Cardiac septum (tissue), 1 donor: ENCODE results near the gene VDAC2. TPM values are rescaled to one million over a fixed set of nuclear protein-coding genes. Genes with fewer than 3 reads are reported as not detected.

Source experiments
- DNase-seq: peaks from one replicate; pipeline ENCODE4 v3.0.0-alpha.2; 2020; ENCODE audit warnings: low spot score
- intact Hi-C: fragments of 100-400 bp; cut with DNase I; formaldehyde crosslinking; loops from one replicate; pipeline ENCODE4 v1.14.0; 2022
- total RNA-seq: library from RNA; stranded (reverse); fragmentation: NEBNext Ultra II Directional; extraction: Animal tissue kit (Norgen Biotek cat#: 25700); gene quantifications from one replicate; pipeline ENCODE4 v1.2.1, GENCODE V29; 2021
- donor health status: DM: no; HTN: no; CAD: no.

VDAC2 gene
- total RNA-seq, 1 donor from 2014 or later: 388 TPM

DNA sequence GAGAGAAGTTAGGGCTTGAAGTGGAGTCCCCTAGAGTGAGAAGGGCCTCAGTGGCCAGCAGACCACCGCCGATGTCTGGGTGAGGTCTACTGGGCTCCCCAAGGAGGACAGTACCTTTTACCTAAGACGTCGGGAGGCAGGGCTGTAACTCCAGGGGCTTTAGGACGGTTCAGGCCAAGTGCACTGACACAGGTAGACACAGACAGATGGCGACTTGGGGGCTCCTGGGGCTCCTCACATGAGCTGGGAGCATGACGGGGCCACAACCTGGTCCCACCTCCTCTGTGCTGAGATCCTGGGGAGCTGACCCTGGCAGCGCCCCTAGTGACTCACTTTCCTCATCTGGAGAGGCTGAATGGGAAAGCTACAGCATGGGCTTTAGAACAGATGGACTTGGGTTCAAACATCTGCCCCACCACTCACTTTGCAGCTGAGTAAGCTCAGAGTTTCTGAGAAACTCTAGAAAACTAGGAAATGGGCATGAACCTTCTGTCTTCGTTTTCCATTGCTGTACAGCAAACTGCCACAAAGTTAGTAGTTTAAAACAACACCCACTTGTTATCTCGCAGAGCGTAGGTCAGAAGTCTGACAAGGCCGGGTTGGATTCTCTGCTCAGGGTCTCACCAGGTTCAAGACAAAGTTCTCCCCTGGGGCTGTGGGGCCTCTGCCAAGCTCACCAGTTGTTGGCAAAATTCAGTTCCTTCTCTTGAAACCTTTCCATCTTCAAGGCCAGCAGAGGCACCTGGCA is 29.9 kb downstream of the VDAC2 start:
- no peak for DNase-seq
- intact Hi-C loops: no loop called here

DNA sequence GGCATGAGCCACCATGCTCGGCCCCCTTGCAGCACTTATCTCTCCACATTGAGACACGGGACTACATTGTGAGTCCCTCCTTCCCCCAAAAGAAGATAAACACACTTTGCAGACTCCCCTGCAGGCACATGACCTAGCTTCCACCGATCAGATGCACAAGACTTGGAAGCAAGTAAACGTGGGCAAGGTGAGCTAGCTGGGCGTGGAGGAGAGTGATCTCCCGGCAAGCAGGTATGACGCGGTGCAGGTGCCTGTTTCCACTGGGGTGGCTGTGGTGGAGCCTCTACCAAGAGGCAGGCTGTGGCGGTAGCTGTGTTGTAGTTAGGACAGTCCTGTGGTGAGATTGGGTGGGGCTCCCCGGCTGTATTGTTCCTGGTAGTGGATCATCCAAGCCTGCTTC is 32.8 kb downstream of the VDAC2 start:
- intact Hi-C loops: no loop called here
- no peak for DNase-seq

DNA sequence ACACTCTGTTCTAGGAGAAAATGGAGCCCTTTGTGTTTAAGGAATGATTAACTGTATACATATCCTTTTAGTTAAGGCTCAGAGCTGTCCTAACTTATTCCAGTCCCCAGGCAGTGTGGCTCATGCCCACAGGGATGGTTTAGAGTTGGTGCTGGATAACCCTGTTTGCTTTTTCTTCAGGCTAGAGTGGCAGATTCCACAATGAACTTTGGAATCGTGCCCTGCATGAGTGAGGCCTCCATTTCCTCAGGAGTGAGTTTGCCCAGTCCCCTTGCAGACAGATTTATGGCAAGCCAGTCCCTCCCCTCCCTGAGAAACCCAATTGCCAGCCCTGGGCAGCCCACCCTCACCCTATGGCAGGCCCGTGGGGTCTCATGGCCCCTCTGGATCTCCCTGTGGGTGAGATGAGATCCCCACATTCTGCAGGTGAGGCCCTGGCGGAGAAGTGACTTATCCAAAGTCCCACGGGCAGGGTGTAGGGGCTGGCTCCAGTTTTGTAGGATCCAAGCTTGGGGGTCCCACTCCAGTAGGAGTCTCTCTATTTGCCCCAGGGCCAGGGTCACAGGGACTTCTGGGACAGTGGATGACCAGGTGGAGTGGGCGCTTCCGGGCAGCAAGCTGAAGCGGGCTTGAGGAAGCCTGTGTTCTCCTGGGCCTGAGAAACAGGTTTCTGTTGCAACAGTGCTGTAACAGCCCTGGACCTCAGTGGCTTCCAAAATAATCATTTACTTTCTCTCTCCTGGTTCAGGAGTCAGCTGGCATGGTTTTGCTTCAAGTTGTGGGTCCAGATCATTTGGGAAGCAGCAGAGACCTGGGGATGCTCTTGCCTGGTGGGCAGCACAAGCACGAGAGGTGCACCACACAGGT is 34.1 kb downstream of the VDAC2 start:
- DNase-seq: no peak
- intact Hi-C loops: no loop called here

DNA sequence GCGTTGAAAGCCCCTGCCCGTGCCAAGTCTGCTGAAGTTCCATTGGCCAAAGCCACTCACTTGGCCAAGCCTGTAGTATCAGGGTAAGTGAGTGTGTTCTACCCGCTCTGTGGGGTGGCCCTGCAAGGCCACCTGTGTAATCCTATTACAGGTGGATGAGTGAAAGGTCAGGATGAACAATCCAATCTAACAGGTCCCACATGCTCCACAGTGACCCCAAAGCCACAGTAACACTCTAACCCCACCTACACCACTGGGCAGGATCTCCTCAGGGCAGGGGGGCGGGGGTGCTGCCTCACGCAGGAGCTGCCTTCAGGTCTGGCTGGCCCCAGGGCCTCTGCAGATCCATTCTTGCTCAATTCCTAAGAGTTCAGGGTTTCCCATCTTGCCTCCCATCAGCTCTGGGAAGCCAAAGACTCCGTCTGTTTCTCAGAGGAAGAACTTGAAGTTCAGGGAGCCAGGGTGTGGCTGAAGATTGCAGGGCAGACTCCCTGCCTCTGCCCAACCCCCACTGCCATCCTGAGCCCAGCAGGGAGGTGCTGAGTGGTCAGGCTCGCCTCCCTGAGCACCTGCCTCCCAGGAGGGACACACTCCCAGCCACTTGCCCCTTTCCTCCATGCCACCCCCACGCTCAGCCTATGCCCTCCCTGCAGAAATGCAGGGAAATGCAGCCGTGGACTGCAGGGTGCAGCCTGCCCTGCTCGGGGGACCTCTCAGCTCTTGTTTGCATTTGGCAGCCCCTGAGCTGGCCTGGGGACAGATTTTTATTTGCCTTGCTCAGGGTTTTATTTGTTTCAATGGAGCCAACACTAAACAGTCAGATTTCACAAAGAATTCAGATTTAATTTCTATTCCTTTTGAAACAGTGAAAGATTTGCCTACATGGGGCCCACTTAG is 35.0 kb downstream of the VDAC2 start:
- intact Hi-C loops: no loop called here
- no peak for DNase-seq

DNA sequence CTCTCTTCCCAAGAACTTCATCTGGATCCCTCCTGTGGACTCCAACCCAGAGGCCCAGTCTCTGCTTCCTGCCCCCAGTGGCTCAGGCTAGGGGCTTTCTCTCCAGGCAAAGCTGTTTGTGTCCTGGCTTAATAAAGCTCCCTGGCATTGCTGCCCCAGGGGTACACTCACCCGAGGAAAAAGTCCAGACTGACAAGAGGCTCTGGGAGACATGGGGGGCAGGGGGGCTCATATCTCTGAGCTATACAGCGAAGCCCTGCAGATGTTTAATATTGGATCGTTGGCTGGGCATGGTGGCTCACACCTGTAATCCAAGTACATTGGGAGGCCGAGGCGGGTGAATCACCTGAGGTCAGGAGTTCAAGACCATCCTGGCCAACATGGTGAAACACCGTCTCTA is 35.9 kb downstream of the VDAC2 start:
- intact Hi-C loops: no loop called here
- no peak for DNase-seq

DNA sequence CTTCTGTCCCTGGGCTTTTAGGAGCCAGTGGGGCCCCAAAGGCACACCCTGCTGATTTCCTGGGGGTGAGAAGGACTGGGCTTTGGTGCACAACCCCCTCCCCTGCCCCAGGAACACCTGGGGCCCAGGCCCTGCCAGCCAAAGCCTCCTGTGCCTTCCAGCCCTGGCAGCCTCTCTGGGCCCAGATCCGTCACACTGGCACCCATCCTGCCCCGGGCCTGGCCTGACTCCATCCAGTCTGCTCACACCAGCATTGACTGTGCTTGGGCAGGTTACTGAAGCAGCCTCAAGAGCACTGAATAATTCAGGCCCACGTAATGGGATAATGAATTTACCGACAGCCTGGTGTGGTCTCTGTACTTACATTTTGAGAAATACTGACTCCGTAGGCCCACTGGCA is 37.2 kb downstream of the VDAC2 start:
- intact Hi-C loops: no loop called here

DNA sequence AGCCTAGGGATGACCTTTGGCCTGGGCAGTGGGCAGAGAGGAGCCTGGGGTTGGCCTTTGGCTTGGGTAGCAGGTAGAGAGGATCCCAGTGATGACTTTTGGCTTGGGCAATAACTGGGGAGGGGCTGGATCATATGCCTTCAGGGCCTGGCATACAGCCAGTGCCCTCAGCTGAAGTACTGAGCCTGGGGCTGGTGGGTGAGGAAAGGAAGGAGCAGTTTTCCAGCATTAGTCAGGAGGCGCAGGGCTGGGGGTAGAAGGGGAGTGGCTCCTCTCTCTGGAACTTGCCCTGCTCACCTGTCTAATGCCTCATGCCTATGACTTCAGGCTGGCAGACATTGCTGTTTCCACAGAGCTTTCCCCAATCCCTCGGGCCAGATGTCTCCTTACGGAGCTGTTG is 40.3 kb downstream of the VDAC2 start:
- peak; percentile 66 for DNase-seq
- intact Hi-C loops: no loop called here

More for the DNA sequence above, 37.2 kb downstream of the VDAC2 start:
- peak; percentile 39 for DNase-seq

DNA sequence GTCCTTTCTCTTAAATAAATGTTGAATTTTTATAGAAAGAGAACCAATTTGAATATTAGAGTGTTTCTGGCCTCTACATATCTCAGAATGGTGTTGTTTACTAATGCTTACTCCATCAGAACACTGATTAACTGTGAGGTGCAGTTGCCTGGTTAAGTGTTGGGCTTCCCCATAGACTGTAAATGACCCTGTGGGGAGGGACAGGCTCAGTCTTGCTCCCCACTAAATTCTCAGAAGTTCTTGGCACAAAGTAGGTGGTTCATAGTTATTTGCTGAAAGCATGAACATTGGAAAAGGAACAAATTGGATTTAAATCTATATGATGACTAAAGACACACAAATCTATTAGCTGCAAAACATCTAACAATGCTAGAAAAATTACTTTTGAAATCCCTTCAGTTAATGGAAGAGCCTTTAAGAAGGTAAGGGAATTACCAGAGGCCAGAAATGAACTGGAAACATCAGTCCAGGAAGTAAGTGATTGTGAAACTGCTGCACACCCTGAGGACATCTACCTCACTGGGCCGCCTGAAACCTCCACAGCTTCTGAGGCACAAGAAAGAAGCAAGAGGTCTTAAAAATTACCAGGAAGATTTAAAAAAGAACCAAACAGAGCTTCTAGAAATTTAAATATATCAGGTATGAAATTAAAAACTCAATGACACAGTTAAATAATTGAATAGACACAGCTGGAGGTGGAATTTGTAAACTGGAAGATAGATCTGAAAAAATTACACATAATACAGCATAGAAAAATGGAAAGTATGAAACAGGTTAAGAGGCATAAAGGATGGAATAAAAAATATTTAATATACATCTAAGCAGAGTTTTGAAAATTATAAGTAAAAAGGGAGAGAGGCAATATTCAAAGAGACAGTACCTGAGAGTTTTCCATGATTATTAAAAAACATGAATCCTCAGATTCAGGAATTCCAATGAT is 43.0 kb downstream of the VDAC2 start:
- no peak for DNase-seq
- intact Hi-C loops: no loop called here

DNA sequence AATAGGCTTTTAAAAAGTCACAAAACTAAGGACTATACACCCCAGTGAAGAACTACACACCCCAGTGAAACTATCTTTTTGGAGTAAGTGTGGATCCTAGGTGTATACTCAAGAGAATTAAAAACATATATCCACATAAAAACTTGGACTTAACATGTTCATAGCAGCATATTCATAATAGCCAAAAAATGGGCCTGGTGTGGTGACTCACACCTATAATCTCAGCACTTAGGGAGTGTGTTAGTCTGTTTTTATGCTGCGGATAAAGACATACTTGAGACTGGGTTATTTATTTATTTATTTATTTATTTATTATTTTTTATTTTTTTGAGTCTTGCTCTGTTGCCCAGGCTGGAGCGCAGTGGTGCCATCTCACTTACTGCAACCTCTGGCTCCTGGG is 44.1 kb downstream of the VDAC2 start:
- intact Hi-C loops: no loop called here
- DNase-seq: no peak

DNA sequence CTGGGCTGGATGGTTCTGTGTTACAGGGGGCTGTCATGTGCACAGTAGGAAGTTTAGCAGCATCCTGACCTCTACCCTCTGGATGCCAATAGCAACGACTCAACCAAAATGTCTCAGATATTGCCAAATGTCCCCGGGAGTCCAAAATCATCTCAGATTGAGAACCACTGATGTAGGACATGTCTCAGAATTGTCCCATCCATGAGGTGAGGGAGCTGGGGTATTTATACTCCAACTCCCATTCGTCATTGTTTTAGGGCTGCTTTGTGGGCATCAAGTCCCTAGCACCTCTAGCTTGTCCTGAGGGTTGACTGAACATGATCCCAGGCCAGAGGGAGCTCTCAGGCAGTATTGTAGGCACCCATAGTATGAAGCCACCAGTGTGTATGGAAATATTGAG is 50.4 kb downstream of the VDAC2 start:
- no peak for DNase-seq
- intact Hi-C loops: no loop called here

DNA sequence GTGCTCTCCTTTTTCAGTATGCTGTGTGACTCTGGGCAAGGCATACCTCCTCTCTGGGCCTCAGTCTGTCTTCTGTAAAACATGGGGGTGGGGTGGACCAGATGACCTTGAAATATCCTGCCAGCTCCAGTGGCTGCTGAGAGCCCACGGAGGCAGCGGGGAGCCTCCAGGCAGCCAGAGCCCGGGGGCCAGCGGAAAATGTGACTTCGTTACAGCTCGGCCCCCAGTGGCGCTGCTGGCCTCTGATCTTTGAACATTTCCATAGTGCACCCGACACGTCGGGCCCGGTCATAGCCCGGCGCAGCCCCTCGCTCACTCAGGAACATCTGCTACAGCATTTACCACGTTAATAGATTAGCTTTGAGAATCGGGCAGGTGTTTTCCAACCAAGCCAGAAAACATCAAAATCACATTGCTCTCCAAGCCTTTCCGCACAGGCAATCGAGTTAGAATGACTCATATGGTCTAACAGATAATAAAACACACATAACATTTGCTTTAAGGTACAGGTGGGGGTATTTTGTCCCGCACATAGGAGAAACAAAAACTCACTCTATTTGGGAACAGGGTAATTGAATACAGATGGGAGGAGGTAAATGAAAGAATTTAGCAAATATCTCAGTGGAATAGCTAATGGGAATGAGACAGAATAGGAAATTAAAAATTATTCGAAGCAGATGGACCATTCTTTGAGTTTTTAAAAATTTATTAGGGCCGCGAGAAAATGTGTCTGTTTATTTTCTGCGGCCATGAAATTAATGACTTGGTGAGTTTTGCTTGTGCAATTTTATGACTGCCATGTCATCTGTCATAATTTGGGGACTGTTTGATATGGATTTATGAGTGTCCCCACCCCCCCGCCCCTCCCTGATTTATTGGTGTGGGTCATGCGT is 51.5 kb downstream of the VDAC2 start:
- DNase-seq: no peak
- intact Hi-C loops: no loop called here

DNA sequence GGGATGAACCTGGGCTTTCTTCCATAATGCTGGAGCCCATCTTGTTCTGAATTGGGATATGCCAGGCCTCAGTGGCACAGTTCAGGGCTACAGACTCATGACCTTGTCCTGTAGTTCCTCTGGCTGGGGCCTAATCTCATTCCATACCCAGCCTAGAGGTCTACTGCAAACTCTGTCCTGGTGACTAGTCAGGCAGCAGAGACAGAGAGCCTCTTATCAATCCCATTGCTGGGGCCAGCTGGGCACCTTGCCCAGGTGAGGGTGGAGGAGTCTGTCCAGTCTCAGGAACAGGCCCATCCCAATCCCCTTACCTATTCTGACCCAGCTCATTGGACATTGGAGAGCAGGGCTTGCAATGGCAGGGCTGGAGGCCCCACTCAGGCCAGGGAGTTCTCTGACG is 53.2 kb downstream of the VDAC2 start:
- DNase-seq: no peak
- intact Hi-C loops: no loop called here

DNA sequence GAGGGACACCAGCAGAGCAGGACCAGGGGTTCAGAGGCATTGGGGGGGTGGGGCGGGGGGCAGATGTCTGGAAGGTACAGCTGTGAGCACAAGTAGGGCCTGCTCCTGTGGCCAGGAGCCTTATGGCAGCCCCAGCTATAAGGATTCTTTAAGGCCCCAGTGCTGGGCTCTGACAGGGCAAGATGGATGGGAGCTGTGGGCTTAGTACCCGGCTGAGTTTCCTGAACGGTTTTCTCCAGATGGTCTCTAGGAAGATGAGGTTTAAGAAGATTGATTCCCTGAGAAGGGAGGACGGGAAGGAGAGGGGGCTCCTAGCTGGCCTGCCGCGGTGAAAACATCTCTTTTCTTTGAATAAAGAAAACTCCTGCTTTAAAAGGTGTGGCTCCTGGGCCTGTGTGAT is 55.3 kb downstream of the VDAC2 start:
- intact Hi-C loops: no loop called here

DNA sequence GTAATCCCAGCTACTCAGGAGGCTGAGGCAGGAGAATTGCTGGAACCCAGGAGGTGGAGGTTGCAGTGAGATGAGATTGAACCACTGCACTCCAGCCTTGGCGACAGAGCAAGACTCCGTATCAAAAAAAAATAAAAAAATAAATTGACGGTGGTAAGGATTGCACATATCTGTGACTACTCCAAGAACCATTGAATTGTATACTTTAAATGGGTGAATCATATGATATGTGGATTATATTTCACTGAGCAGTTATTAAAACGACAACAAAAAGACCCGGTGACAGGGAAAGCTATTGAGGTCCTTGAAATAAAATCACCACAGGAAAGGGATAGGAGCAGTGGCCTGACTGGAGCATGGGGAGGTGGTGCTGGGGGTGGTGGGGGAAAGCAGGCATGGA is 56.3 kb downstream of the VDAC2 start:
- intact Hi-C loops: no loop called here
- DNase-seq: no peak

More for the DNA sequence above, 55.3 kb downstream of the VDAC2 start:
- DNase-seq: no peak

DNA sequence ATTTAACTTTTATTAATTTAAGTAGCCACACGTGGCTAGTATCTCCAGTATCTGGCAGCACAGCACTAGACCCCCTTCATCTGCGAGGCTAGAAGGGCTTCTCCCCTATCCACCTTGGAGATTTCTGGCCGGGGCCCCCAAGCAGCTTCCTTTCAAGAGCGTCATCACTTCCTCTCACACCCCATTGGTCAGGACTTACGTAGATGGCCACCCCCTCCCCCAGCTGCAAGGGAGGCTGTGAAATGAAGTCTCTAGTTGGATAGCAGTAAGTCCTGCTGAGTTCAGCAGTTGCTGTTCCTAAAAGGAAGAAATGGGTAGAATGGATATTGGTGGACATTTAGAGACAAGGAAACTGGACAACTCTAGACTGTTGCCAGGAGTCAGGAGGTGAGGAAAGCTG is 59.0 kb downstream of the VDAC2 start:
- intact Hi-C loops: no loop called here
- no peak for DNase-seq

DNA sequence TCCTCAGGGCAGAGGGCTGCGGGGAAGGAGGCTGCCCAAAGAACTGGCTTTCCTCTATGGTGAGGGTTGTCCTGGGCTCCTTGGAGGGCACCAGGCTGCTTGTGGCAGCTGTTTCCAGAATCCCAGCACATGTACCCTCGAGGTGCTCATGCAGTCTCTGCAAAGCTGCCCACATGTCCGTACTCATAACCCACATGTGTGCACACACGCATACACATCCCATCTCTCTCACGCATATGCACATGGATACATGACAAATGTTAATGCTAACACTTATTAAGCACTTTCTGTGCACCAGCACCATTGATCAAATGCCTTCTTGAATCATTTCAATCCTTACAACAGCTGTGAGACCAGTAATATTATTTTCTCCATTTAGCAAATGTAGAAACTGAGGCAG is 61.5 kb downstream of the VDAC2 start:
- intact Hi-C loops: no loop called here

DNA sequence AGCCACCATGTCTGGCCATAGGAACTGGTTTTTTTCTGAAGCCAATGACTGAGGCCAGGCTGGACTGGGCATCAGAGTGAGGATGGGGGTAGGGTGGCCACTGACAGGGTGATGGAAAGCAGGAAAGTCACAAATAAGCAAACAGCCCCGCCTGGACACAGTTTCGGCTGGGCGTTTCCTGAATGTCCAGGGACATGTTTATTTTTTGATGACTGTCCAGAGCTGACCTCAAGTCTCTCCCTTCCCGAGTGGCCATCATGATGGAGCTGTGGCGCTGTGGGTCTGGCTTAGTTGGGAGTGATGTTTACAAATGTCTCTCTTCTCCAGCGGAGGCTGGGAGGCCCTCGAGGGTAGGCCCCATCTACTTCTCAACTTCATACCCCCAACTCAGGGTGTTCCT is 62.3 kb downstream of the VDAC2 start:
- intact Hi-C loops: no loop called here
- no peak for DNase-seq

More for the DNA sequence above, 61.5 kb downstream of the VDAC2 start:
- no peak for DNase-seq
